Keratinocyte (primary cell): Measurements from ENCODE around the gene TMCC1.

ENCODE experiments used
- EZH2 ChIP-seq: IDR thresholded peaks from one replicate; pipeline ENCODE4 v1.6.1; 2012; ENCODE audit warnings: inconsistent platforms, mild to moderate bottlenecking, low read length, moderate library complexity
- TF ChIP-seq, protein P1 (sequence below), 3 experiments: IDR thresholded peaks in 1 of 3; conservative IDR thresholded peaks in 1 of 3; optimal IDR thresholded peaks in 1 of 3; 2 replicates in 2 of 3; 3 replicates in 1 of 3; pipeline versions ENCODE3 to v1.5.1; 2011; ENCODE audit warnings: low read length in 3 of 3, mild to moderate bottlenecking in 3 of 3, moderate library complexity in 2 of 3, control low read depth in 1 of 3, inconsistent platforms in 1 of 3; ENCODE audit not compliant: insufficient read depth in 2 of 3; ENCODE audit errors: extremely low read depth in 1 of 3

GRCh38 chr3:129618186-129618820 lies 275.2 kb downstream of the TMCC1 start:
- TF ChIP-seq, protein P1, sequence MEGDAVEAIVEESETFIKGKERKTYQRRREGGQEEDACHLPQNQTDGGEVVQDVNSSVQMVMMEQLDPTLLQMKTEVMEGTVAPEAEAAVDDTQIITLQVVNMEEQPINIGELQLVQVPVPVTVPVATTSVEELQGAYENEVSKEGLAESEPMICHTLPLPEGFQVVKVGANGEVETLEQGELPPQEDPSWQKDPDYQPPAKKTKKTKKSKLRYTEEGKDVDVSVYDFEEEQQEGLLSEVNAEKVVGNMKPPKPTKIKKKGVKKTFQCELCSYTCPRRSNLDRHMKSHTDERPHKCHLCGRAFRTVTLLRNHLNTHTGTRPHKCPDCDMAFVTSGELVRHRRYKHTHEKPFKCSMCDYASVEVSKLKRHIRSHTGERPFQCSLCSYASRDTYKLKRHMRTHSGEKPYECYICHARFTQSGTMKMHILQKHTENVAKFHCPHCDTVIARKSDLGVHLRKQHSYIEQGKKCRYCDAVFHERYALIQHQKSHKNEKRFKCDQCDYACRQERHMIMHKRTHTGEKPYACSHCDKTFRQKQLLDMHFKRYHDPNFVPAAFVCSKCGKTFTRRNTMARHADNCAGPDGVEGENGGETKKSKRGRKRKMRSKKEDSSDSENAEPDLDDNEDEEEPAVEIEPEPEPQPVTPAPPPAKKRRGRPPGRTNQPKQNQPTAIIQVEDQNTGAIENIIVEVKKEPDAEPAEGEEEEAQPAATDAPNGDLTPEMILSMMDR (optimal IDR thresholded peaks at IDR 0.05 in 1 of 3, IDR thresholded peaks at IDR 0.05 in 1 of 3, conservative IDR thresholded peaks at IDR 0.05 in 1 of 3; ENCODE audit: extremely low read depth in 1 of 3, insufficient read depth in 2 of 3, low read length in 3 of 3) = no peak
- TF ChIP-seq EZH2 = no peak
